Vagina (tissue), 2 donors: Measurements from ENCODE around the gene RBBP8NL.

Source experiments
- CTCF ChIP-seq, 3 experiments: fragments of 450-650 bp in 2 of 3; fragments of 200-600 bp in 1 of 3; sonication (generic) in 1 of 3; IDR thresholded peaks; one replicate each; pipeline ENCODE4 v1.5.1; 2017 to 2019; ENCODE audit warnings: antibody characterized with exemption in 3 of 3, mild to moderate bottlenecking in 2 of 3, moderate library complexity in 2 of 3
- POLR2A ChIP-seq, 2 donors: fragments of 450-650 bp; IDR thresholded peaks; one replicate each; pipeline ENCODE4 v1.6.1; 2017; ENCODE audit warnings: antibody characterized with exemption in 2 of 2, mild to moderate bottlenecking in 2 of 2, moderate library complexity in 2 of 2
- POLR2AphosphoS5 ChIP-seq, 2 donors: sonication (generic); formaldehyde crosslinking; IDR thresholded peaks; one replicate each; pipeline ENCODE4 v1.9.0; 2017; ENCODE audit warnings: antibody characterized with exemption in 2 of 2, mild to moderate bottlenecking in 2 of 2, low read depth in 1 of 2; ENCODE audit not compliant: insufficient read depth in 1 of 2

GRCh38 chr20:62430866-62431447, 3.6 kb upstream of the RBBP8NL start:
- TF ChIP-seq CTCF (IDR thresholded peaks at IDR 0.05) (no peak), POLR2A (IDR thresholded peaks at IDR 0.05) (no peak), POLR2AphosphoS5 (IDR thresholded peaks at IDR 0.05; ENCODE audit: insufficient read depth in 1 of 2, low read depth in 1 of 2) (no peak)
